ENCODE measurements around the gene RAB32. TPM values are rescaled to one million over a fixed set of nuclear protein-coding genes. Genes with fewer than 3 reads are reported as not detected.

RAB32 gene
- total RNA-seq, 2 donors from 2014 or later = 7.3 to 17.9 TPM

DNA sequence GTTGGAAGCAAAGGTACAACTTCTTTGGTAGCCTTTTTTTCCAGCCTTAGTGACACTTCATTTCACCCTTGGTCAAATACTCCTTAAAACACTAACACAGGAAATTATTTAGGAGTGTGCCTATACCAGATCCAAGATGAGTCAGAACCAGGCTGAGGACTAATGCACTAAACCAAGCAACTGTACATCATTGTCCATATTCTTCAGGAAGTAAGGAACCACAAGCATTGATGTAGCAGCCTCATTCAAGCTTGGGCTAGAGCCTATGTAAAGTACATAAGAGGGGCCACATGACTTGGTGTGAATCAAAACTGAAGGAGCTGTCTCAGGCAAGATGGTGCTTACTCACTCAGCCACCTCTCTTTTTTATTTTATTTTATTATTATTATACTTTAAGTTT, 34.4 kb downstream of the RAB32 start:
- no peaks in the 10 kb centered on the region for H3K36me3 ChIP-seq (replicated peaks in 1 of 2; ENCODE audit: insufficient read depth in 1 of 2, low read depth in 2 of 2)
- DNase-seq (no peak), ATAC-seq (no peak)
- H3K4me3 ChIP-seq = no peak overlapping the region
- H3K9me3 ChIP-seq = no peaks in the 10 kb centered on the region
- H3K27me3 ChIP-seq = no peaks in the 10 kb centered on the region
- H3K27ac ChIP-seq = no peak overlapping the region
- TF ChIP-seq, protein P1, sequence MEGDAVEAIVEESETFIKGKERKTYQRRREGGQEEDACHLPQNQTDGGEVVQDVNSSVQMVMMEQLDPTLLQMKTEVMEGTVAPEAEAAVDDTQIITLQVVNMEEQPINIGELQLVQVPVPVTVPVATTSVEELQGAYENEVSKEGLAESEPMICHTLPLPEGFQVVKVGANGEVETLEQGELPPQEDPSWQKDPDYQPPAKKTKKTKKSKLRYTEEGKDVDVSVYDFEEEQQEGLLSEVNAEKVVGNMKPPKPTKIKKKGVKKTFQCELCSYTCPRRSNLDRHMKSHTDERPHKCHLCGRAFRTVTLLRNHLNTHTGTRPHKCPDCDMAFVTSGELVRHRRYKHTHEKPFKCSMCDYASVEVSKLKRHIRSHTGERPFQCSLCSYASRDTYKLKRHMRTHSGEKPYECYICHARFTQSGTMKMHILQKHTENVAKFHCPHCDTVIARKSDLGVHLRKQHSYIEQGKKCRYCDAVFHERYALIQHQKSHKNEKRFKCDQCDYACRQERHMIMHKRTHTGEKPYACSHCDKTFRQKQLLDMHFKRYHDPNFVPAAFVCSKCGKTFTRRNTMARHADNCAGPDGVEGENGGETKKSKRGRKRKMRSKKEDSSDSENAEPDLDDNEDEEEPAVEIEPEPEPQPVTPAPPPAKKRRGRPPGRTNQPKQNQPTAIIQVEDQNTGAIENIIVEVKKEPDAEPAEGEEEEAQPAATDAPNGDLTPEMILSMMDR (IDR thresholded peaks at IDR 0.05) = no peak
- no peak for TF ChIP-seq POLR2A (IDR thresholded peaks at IDR 0.05)
- no peaks in the 10 kb centered on the region for H3K4me1 ChIP-seq
- intact Hi-C loops (cut with DNase I) = no loop called here

DNA sequence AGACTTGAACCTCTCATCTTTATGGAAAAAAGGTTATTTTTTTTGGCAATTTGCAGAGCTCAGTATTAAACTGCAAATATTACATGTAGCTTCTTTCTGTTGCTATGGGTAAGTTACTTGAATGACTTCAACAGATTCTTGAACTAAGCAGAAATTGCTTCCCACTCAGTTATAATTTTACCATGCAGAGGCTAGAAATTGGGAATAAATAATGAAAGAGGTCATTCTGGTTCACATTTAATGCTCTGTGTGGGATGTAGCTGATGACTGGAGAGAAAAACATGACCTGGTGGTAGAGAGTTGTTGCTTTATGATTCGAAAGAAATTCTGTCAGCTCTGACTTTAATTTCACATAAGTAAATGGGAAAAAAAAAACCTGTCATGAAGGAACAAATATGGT, 38.3 kb downstream of the RAB32 start:
- Histone ChIP-seq H3K27me3 (no peaks in the 10 kb centered on the region), H3K4me3 (no peak overlapping the region), H3K36me3 (replicated peaks in 1 of 2; ENCODE audit: insufficient read depth in 1 of 2, low read depth in 2 of 2) (no peaks in the 10 kb centered on the region), H3K9me3 (no peaks in the 10 kb centered on the region), H3K27ac (no peak overlapping the region), H3K4me1 (no peaks in the 10 kb centered on the region)
- no peak for DNase-seq
- no peak for TF ChIP-seq POLR2A (IDR thresholded peaks at IDR 0.05)
- TF ChIP-seq, protein P1 (IDR thresholded peaks at IDR 0.05) = no peak
- intact Hi-C loops (cut with DNase I) = no loop called here
- ATAC-seq = no peak
- WGBS, 2 donors = 42 to 46% methylated on average over 1 of the region's 1 CpG

DNA sequence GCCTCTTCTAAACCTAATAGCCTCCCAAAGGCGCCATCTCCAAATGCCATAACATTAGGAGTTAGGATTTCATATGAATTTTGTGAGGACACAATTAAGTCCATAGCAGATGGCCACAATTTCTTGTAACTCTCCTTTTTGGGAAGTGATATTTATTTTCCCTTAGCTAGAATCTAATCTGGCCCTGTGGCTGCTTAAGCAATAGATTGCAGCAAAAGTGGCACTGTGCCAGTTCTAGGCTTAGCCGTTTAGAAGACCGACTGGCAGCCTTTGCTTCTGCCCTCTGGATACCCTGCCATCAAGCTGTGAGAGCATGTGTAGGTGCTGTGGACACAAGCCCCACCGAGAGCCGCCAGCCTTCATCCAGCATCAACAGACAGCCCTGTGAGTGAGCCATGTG, 39.2 kb downstream of the RAB32 start:
- TF ChIP-seq, protein P1 (IDR thresholded peaks at IDR 0.05) = no peak
- no peak for TF ChIP-seq POLR2A (IDR thresholded peaks at IDR 0.05)
- H3K4me1 ChIP-seq = no peaks in the 10 kb centered on the region
- H3K9me3 ChIP-seq = no peaks in the 10 kb centered on the region
- ATAC-seq (no peak), DNase-seq (peak in 3 of 4 donors; percentile 29 to 68 (median 34))
- H3K27ac ChIP-seq = no peak overlapping the region
- WGBS, 2 donors = 62 to 64% methylated on average over 5 of the region's 5 CpGs
- H3K27me3 ChIP-seq = no peaks in the 10 kb centered on the region
- no peak overlapping the region for H3K4me3 ChIP-seq
- intact Hi-C loops (cut with DNase I) = no loop called here
- H3K36me3 ChIP-seq (replicated peaks in 1 of 2; ENCODE audit: insufficient read depth in 1 of 2, low read depth in 2 of 2) = no peaks in the 10 kb centered on the region

DNA sequence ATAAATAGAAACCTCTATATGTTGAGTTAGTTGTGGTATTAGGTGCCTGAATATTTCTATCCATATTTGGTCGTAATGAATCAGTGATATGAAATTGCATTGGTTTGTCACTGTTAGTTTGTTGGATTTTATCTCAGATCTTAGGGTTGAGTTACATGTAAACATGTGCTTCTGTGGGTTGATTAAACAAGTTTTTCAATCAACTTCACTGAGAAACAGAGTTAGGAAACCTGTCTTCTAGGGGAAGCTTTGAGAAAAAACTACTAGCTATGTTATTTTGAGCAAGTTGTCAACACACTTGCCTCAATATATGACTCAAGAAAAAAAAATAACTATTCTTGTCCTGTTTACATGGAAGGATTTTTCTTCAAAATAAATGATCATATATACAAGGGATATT, 40.3 kb downstream of the RAB32 start:
- 30 to 33% methylated on average over 1 of the region's 1 CpG for WGBS, 2 donors
- intact Hi-C loops (cut with DNase I) = no loop called here
- Histone ChIP-seq H3K4me1 (no peaks in the 10 kb centered on the region), H3K9me3 (no peaks in the 10 kb centered on the region), H3K4me3 (no peak overlapping the region), H3K36me3 (replicated peaks in 1 of 2; ENCODE audit: insufficient read depth in 1 of 2, low read depth in 2 of 2) (no peaks in the 10 kb centered on the region), H3K27me3 (no peaks in the 10 kb centered on the region), H3K27ac (no peak overlapping the region)
- ATAC-seq (no peak), DNase-seq (no peak)
- TF ChIP-seq POLR2A (IDR thresholded peaks at IDR 0.05) = no peak
- TF ChIP-seq, protein P1 (IDR thresholded peaks at IDR 0.05) = no peak

DNA sequence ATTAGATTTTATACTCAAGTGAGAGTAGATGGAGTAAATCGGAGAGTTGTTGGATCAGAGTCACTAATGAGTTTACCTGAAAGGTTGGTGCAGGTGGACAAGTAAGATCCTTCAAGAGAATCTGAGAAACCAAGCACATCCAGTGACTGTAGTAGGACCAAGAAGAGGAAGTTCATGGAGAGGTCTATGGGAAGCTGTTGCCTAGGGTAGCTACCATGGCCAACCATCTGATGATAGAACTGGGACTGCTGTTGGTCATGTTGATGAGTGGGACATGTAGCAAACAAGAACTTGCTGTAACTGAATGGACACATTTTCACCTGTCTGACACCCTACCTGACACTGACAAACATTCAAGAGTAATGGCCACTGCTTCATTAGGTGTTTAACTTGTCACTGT, 43.8 kb downstream of the RAB32 start:
- no peak for ATAC-seq
- no peak overlapping the region for H3K4me3 ChIP-seq
- WGBS, 2 donors = 0% methylated on average over 1 of the region's 1 CpG; no CpG with 5 or more reads in 1 of the 2 donors
- H3K36me3 ChIP-seq (replicated peaks in 1 of 2; ENCODE audit: insufficient read depth in 1 of 2, low read depth in 2 of 2) = no peaks in the 10 kb centered on the region
- no peak for DNase-seq
- no peaks in the 10 kb centered on the region for H3K4me1 ChIP-seq
- TF ChIP-seq, protein P1 (IDR thresholded peaks at IDR 0.05) = no peak
- TF ChIP-seq POLR2A (IDR thresholded peaks at IDR 0.05) = no peak
- intact Hi-C loops (cut with DNase I) = no loop called here
- no peaks in the 10 kb centered on the region for H3K27me3 ChIP-seq
- no peaks in the 10 kb centered on the region for H3K9me3 ChIP-seq
- no peak overlapping the region for H3K27ac ChIP-seq
